Stimulated activated CD8-positive, alpha-beta memory T cell treated with anti-CD3 and anti-CD28 coated beads, Interleukin-7, amount 100 ng/mL, for 1 hour (primary cell): ENCODE results near the gene HMOX2.

Source experiments
- DNase-seq, 2 donors: peaks; one replicate each; pipeline ENCODE4 v3.0.0-alpha.2; 2020; ENCODE audit warnings: low read depth in 2 of 2

The HMOX2 gene

DNA sequence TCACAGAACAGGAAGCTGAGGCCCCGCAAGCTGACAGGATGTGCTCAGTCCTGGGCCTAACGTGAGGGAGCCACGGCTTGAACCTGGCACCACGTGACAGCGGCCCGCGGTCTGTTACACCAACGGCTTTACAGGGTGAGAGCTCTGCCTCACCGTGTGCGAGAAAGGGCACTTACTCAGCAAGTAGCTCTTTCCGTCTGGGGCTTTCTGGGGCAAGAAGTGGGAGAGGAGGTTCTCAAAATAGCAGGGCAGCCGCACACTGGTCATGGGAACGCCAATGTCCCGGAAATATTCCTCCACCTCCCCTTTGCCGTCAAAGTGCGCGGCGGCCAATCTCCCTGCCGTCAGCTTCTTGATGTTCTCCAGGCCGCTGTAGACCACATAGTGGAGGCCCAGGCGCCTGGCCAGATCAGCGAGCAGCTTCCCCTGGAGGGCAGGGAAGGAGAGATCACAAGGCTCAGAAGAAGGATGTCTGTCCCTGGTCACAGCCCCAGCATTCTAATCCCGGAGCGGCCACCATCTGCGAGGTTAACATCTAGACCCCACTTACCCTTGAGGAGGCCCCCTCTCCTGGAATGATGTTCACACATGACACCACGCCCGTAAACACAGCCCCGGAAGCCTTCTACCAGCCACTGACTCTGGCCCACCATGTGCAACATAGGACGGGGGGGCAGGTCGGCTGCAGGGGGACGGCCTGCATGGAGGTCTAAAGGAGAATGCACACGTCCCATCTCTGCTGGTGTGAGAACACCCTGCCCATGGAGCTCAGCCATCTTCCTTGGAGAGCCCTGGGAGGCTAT lies 10.0 kb upstream of the HMOX2 start:
- peak in 1 of 2 donors; percentile 46 for DNase-seq

- no peak for DNase-seq
These were observed 8.3 kb upstream of the HMOX2 start for GRCh38 chr16:4467916-4468315.

- DNase-seq = no peak
These were observed 7.2 kb upstream of the HMOX2 start for GRCh38 chr16:4468972-4469371.

GRCh38 chr16:4471869-4472268 lies 4.3 kb upstream of the HMOX2 start:
- no peak for DNase-seq

DNA sequence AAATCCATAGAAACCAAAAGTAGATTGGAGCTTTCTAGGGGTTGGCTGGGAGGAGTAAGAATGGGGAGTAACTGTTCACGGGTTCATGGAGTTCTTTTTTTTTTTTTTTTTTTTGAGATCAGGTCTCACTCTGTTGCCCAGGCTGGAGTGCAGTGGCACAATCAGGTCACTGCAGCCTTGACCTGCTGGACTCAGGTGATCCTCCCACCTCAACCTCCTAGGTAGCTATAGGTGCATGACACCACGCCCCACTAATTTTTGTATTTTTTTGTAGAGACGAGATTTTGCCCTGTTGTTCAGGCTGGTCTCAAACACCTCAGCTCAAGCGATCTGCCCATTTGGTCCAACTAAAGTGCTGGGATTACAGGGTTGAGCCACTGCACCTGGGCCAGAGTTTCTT lies 3.3 kb upstream of the HMOX2 start:
- DNase-seq = no peak

GRCh38 chr16:4474192-4474961 lies 1.8 kb upstream of the HMOX2 start, which contains the start of gene NMRAL1:
Gene NMRAL1, minus strand, starts transcription at chr16:4474625. Its CDS starts 493 bp downstream, at chr16:4474132.
- peak; percentile 61 to 65 for DNase-seq

DNA sequence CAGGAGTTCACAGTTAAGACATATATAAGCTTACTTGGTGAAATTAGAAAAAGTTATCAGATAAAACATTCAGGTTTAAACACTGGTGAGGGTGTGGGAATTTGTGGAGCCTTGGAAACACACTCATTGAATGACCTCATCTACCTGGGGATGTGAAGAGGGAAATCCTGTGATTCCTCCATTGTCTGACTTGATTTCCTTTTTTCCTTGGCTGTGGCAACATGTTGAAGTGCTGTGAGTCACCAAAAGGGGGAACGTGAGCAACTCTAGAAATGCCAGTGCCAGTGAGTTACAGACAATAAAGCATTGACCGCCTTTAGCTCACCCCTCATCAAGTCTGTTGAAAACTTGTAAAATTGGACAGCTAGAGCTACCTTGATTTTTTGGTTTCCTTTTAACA lies 1.8 kb downstream of the HMOX2 start:
- no peak for DNase-seq

- DNase-seq = no peak
These were observed 5.3 kb downstream of the HMOX2 start for GRCh38 chr16:4481526-4481925.

- DNase-seq = no peak
These were observed 5.8 kb downstream of the HMOX2 start for GRCh38 chr16:4481963-4482362.

DNA sequence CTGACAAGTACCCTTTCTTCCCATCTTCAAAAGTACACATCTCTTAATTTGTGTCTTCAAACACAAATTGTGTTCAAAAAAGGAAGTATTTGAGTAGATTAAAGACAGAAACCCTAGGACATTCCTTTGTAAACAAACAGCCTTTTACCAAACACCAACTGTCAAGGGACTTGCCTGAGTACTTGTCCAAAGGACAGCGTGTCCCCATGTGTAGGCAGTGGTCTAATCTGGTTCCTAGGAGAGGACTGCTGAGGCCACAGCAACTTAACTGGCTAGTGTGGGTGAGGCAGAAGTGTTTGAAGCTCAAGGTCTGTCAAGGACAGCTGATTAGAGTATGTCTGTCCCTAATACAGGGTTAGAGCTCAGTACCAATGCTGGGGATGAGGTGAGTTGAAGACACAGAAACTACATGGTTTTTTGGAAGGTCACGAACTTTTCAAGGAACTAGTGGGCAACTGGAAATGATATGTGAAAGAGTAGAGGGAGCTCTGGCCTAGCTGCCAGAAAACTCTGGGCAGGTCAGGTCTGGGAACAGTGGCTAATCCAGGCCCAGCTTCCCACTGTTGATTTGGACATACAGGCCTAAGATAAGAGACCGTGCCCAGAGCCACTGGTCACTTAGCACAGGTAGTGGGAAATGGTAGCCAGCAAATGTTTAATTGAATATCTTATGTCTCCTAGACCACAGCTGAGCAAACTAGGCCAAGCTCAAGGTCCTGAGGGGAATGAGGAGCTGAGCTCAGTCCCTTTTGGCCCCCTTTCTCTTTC lies 10.1 kb downstream of the HMOX2 start:
- no peak for DNase-seq

DNA sequence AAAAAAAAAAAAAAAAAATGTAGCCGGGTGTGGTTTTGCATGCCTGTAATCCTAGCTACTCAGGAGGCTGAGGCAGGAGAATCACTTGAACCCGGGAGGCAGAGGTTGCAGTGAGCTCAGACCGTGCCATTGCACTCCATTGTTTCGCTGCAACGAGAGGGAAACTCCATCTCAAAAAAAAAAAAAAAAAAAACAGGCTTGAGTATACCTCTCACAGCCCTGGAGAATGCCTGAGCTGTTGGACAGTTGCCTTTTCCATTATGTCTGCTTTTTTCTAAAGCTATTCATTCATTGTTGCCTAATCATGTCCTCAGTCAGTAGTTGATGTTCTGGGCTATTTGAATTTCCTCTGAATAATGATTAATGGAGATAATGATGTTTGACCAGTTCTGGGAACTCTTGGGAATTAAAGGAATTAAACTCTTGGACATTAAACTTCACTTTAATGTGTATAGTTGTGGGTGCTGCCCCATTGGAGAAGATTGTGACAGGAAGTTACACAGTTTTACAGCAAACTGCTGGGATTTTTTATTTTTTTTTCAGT lies 11.8 kb downstream of the HMOX2 start:
- no peak for DNase-seq

DNA sequence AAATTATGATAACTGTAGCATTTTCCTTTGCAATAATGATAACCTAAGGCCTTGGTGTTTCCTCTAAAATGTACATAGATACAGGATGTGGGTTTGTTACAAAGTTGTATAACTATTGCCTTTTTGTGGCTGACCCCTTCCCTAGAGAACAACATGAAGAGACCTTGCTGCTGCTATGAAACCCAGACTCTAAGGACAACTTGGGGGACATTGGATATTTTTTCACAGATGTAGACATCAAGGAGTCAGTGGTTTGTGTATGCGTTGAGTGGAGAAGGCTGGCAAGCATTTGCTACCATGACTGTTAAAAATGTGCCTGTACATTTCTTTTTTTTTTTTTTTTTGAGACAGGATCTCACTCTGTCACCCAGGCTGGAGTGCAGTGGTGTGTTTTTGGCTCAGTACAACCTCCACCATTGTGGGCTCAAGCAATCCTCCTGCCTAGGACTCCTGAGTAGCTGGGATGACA lies 12.3 kb downstream of the HMOX2 start:
- no peak for DNase-seq

DNA sequence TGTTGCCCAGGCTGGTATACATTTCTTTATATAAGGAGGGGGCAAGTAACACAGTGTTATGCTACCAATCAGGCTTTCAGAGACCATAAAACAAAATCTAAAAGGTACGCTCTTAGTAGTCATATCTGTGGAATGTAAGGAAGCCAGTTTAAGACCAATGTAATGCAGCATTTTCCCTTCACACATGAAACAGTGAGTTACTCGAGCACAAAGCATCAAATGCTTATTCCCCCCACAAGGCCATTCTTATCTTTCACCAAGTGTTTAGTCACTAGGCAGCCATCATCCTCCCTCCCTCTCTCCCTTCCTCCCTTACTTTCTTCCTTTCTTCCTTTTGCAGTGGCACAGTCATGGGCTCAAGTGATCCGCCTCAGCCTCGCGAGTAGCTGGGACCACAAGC lies 12.8 kb downstream of the HMOX2 start:
- DNase-seq = no peak

DNA sequence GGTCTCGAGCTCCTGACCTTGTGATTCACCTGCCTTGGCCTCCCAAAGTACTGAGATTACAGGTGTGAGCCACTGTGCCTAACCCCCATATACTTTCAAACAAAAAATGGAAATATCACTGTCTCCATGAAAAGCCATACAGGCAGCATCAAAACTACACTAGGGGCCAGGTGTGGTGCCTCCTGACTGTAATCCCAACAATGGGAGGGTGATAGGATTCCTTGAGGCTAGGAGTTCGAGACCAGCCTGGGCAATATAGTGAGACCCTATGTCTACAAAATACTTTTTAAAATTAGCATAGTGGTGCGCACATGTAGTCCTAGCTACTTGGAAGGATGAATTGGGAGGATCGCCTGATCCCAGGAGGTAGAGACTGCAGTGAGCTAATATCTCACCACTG lies 15.7 kb downstream of the HMOX2 start:
- no peak for DNase-seq

- no peak for DNase-seq
These were observed 18.7 kb downstream of the HMOX2 start for GRCh38 chr16:4494746-4495490.

GRCh38 chr16:4495766-4496165 lies 19.6 kb downstream of the HMOX2 start:
- no peak for DNase-seq

- no peak for DNase-seq
These were observed 20.1 kb downstream of the HMOX2 start for GRCh38 chr16:4496305-4496704.

DNA sequence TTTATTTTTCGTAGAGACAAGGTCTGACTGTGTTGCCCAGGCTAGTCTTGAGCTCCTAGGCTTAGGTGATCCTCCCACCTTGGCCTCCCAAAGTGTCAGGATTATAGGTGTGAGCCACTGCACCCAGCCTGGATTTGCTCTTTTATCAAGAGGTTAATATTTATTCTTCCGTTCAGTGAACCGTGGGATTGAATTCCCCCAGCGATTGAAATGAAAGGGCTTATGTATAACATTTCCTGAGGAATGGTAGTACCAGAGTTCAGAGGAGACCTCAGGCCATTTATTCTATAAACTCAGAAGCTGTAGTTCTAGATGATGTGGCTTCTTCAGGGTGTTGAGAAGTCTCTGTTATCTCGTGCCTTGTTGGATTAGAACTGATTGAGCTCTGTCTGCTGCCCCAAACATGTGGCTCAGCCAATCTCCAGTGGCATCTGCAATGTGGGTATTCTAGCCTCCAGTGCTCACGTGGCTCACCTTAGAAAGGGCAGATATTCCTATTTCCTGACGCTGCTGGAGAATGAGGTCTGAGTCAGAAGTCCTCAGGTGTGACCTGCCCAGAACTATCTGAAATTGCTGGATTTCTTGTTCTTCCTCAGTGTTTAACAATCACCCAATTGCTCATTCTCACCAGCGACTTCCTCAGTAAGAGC lies 22.5 kb downstream of the HMOX2 start:
- no peak for DNase-seq

DNA sequence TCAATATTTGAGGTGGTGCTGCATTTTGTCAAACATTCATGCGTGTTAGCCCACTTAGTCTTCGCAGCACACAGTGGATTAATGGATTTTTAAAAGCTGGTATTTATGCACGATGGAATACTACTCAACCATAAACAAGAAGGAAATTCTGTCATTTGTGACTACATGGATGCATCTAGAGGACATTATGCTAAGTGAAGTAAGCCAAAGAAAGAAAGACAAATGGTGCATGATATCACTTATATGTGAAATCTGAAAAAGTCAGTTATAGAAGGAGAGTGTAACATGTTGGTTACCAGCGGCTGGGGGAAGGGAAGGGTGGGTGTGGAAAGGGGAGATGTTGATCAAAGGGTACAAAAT lies 23.0 kb downstream of the HMOX2 start:
- DNase-seq = no peak

- no peak for DNase-seq
These were observed 24.1 kb downstream of the HMOX2 start for GRCh38 chr16:4500272-4500671.

DNA sequence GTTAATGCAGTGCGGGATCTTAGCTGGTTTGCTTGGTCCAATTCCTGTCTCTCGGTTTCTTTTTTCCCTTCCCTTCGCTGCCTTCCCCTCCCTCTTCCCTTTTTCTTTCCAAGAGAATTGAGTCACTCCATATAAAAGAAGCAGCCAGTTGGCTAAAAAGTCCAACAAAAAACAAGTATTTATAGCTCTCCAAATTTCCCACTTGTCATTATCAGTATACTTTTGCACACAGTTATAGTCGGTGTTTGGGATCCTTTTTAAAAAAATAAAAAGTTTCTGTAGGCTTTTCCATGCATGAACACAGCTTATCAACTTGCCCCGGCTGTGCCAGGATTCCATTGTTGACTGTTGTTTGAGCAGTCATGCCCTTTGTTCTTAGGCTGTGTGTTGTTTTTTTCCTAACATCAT lies 24.9 kb downstream of the HMOX2 start:
- DNase-seq = no peak
